Fibroblast of peridontal ligament (primary cell): ENCODE measurements around the gene PIEZO2.
"Not testable (repeated sequence)": the region's sequence is repeated elsewhere in the genome, so short reads cannot be mapped to it uniquely, and the experiment has no call there.

ENCODE experiments used
- DNase-seq: peaks from one replicate; pipeline ENCODE4 v3.0.0-alpha.2; 2010; ENCODE audit errors: extremely low read depth

PIEZO2 gene

DNA sequence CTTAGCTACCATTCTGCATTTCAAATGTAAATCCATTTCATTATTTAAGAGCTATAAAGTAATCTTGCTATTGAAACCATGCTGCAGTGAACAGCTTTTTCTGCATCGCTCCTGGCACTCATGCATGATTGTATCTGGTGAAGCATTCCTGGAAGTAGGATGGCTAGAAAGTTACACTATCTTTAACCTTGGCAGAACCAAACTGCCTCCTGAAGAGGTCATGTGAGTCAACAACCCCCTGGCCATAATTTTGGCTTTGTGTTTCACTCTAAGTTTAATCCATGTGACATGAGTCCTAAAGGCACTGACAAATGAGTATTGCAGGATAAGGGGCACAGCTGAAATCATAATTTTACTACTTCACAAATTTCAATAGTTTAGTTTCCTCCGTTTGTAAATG, 526.4 kb downstream of the PIEZO2 start:
- DNase-seq = not testable (repeated sequence)

DNA sequence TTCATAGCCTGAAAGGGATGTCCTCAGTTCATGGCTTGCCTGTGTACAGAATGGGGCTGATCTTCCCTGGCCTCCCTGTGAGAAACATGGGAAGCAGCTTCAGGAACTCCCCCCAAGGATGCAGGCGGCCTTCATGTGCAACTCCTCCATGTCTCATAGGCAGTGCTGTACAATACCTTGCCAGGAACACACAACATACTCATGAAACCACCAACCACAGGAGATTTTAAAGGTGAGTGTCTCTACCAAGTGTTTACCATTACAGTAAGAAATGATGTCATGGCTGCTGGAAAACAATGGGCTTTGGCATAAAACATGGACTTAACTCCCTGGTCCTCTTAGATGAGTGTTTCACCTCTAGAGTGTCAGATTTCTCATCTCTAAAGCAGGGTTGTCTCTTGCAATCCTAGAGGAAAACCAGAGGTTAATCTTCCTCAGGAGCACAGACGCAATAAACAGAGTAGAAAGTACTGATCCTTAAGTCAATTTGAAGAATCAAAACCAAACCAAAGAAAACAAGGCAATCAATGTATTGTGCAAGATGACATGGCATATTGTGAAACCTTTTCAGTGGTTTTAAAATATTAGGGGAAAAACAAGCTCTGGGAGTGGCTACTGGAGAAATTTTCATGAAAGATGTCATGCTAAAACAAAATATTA, 528.6 kb downstream of the PIEZO2 start:
- peak; percentile 38 for DNase-seq
